NCI-H146 treated with DMSO at 0.1 percent for 48 hours (cell line): ENCODE data around the gene RTN4RL1.

ENCODE experiments used
- DNase-seq: peaks from one replicate; lab custom pipeline; 2025; ENCODE audit not compliant: unreplicated experiment; lab: John Stamatoyannopoulos, UW

RTN4RL1 gene

DNA sequence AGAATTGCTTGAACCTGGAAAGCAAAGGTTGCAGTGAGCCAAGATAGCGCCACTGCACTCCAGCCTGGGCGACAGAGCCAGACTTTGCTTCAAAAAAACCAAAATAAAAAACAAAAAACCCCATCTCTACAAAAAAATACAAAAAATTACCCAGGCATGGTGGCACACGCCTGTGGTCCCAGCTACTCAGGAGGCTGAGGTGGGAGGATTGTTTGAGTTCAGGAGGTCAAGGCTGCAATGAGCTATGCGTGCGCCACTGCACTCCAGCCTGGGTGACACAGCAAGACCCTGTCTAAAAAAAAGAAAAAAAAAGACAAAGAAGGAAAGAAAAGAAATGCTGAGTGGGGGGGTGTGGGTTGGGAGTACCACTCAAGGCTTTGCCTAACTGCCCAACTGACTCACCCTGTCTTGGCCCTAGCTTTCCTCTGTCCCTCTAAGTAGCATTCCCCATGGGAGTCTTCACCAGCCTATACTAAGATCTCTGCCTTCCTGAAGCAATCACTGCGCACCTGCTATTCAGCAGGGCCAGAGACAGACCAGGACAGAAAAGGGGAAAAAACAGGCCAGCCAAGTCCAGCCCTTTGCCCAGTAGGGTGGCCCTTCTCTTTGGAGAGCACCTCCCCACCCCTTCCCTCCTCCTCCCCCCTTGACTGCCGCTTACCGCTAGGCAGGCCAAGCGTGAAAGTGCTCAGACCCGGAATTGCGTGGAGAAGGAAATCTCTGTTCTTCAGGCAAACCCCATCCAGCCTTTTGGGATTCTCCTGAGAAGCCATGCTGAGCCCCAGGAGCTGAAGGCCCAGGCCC, 45.8 kb downstream of the RTN4RL1 start:
- DNase-seq, result no peak

DNA sequence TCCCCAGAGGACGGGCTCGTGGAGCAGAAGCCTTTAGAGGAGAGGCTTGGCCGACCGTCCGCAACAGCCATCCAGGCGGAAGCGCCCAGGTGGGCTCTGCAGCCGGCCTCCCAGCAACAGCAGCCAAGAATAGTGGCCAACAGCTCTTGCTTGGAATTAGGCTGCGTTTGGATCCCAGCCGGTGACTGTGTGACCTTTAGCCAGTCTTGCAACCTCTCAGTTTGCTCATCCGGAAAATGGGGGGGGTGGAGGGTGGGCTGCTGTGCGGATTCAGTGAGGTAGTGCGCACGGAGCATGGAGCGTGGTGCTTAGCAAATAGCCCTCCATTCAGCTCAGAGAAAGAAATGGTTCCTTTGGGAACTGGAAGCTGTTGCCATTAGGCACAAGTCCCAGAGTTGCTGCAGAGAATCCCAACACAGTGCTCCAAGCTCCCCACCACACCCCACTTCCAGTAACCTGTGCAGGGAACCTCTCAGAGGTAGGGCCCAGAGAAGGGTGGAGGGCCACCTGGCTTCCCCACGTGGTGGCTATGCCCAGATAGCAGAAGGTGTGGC, 46.7 kb downstream of the RTN4RL1 start:
- no peak for DNase-seq

DNA sequence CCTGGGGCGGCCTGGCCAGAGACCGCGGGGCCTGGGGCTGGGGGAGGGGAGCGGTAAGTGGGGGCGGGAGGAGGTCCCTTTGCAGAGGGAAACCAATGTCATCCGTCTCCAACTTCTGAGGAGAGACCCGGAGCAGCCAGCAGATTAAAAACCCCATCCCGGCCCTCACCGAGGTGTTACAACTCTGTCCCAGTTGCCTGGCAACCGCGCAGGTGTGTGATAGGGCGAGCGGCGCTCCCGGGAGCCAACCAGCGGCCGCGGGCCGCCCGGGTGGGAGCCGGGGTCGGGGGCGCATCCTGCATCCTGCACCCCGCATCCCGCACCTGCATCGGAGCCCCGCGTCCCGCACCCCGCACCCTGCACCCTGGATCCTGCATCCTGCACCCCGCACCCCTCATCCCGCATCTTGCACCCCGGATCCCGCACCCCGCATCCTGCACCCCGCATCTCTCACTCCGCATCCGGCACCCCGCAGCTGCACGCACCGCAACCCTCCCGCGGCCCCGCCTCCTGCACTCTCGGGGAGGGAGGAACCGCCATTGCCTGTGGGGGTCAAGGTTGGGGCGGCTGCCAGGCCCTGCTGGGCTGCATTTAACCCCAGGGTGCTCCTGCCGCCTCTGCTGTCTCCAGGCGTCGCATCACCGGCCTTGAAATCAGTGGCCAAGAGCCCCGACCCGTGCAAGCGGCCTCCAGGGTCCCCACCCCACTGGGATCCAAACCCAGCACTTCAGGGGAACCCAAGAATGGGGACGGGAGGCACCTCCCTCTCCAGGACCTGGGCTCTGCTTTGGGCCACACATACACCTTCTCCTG, 47.3 kb downstream of the RTN4RL1 start:
- DNase-seq, result no peak

DNA sequence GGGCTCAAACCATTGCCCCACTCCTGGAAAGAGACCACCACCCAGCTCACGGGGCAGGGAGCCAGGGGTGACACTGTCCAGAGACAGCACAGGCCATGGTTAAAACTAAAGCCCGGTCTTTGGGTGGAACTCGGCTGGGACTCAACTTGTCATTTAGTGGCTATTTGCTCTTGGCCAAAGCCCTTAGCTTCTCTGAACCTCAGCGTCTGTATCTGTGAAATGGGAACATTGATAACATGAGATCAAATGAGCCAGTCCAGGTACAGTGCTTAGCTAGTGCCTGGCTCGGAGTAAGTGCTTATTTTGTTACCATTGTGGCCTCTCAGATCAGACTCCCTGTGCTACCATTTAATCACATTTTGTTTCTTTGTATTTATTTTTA, 48.5 kb downstream of the RTN4RL1 start:
- DNase-seq, result no peak

DNA sequence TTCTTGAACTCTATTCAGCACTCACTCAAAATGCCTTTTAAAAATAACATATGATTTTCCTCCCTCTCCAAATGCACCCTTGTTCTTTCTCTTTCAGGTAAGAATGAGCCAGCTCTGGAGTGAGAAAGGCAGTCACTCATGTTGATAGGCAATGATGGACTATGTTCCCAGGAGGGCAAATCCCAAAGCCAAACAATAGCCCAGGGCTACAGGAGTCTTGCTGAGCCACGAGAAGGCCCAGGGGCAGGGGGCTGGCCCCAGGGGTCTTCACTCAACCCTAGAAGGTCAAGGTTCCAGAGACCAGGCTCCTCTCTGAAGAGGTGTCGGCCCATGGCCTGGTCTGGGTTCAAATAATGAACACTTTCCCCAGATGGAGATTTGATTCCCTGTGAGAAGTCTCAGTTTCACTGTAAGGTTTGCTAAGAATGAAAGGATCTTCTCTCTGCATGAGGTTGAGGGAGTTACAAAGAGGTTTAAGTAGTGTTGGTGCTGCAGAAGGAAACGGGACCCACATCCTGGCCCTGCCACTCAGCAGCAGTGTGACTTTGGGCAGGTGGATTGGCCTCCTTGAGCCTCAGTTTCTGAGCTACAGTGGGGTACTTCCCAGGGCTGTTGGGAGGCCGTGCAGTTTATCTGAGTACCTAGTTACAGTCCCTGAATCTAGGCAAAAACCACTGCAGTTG, 49.0 kb downstream of the RTN4RL1 start:
- DNase-seq, result no peak

GRCh38 chr17:1975573-1975972, 49.6 kb downstream of the RTN4RL1 start:
- no peak for DNase-seq

DNA sequence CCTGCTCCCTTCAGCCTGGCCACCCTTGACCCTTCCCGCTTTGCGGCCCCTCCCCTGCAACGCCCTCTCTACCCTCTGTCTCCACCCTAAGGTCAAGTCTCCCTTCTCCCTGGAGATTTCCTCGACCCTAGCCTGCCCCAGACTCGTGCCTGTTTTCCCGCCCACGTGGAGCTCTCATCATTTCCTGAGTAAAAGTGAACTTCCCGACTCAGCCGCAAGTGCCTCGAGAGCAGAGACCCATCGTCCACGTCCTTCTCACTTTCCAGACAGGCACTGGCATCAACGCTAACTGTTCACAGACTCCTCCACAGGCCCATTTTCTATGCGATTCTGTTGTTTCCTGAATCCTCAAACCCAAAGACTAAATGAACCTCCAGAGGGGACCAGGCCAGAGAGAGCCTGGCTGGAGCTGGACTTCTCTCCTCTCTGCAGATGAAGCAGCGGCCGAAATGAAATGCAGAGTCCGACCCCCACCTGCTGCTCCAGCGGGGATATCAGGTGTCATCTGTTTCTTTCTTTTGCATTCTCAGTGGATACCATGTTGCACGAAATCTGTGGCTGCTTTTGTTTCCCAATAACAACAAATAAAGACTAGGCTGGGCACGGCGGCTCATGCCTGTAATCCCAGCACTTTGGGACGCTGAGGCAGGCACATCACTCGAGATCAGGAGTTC, 52.5 kb downstream of the RTN4RL1 start:
- peak; percentile 25 for DNase-seq

- DNase-seq, result no peak
These were observed 54.2 kb downstream of the RTN4RL1 start for GRCh38 chr17:1970843-1971384.

DNA sequence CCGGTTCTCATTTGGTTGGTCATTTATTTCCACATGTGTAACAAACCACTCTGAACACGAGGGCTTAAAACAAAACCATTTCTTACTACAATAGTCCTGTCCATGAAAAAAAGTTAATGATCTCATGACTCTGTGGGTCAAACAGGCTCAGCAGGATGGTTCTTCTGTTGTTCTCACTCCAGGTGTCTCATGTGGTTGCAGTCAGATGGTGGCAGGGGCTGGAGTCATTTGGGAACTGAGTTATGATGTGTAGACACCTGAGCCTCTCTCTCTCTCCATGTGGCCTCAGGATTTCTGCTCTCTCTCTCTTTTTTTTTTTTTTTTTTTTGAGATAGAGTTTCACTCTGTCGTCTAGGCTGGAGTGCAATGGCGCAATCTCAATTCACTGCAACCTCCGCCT, 55.4 kb downstream of the RTN4RL1 start:
- no peak for DNase-seq

DNA sequence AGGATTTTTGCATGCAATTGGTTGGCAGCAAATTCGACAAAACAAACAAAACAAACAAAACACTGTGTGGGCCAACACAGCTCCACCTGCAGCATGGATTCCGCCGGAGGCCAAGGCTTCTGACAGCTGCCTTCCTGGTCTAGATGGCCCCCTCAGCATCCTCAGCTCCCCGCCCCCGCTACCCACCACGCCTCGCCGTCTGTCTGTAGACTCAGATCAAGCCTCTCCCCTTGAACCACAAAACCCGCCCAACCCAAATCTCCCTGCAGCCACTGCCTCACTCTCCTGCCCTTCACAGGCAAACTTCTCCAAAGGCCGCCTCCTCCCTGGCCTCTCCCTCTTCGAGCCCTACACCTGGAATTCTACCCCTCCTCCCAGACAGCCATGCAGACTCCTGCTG, 57.9 kb downstream of the RTN4RL1 start:
- DNase-seq, result peak; percentile 80

DNA sequence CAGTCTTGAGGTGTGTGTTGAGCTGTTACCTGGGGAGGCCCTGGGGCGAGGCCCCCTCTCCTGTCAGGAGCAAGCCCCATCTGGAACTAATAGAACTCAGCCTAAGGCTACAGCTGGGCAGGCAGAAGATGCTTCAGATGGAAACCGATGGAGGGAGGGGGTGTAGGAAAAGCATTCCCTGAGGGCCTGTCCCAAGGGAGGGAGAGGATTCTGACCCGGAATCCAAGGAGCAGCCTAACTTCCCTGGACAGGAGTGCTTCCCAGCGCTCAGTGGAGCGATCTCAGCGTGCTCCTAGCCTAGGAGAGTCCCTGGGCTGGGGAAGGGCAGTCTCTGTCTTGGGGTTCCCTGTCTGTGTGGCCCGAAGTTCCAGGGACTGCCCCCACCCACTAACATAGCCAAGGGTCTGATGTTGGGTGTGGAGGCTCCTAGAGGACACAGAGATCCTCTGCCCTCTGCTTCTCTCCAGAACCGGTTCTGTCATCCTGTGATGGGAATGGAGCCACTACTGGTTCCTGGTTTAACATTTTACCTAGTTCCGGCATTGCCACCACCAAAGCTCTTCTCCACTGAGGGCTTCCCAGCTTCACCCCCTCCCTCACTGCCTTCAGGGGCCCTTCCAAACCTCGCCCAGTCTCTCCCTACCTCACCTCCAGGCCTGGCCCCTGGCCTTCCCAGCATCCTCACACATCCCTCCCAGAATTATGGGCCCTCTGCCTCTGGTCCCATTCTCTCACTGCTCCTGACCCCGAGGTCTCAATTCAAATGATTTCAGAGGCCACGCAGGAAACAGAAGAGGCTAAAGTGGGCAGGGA, 58.7 kb downstream of the RTN4RL1 start:
- DNase-seq, result no peak

DNA sequence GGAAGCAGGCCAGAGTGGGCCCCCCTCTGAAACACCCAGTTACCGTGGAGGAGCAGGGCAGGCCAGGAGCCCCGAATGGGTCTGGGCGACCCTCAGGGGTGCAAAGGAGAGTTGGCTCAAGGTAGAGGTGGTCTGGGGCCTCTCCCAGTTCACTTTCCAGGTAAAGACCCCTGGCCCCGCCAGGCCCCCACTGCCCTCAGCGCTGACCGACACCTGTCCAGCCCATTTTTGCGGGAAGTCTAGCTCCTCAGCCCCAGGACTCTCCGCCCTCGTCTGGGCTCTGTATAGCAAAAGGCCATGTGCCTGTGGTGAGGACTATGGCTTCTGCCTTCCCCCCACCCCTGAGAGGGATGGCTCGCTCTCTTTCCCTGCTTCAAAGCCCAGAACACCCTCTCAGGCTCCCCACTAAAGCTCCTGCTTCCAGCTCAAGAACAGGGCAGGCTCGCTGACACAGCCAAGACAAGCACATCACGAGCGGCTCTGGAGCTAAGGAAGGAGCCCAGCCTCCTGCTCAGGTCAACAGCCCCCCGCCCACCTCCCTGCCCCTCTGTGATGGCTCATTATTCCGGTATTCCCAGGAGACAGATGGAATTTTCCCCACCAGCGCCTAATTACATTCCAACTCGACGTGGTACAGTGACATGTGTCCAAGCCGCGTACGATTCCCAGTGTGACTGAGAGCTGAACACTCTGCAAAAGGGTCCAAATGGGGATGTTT, 59.4 kb downstream of the RTN4RL1 start:
- DNase-seq, result no peak

DNA sequence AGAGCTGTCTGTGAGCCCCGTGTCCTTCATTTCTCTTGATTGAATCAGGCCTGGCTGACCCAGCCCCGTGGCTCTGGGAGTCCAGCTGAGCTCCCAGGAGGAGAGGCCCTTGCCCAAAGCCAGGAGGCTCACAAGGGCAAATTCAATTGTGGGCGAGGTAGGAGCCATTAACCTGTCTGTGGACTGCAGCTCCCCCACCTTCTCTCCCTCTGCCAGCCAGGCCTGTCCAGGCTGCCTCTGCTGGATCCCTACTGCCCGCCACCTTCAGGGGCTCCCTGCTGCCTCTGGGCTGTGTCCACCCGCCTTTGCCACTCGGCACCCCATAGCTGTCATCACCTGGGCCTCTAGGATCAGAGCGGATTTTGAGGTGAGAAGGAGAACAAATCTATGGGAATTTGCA, 61.9 kb downstream of the RTN4RL1 start:
- DNase-seq, result no peak

- DNase-seq, result peak; percentile 96
These were observed 63.9 kb downstream of the RTN4RL1 start for GRCh38 chr17:1961189-1961588.

DNA sequence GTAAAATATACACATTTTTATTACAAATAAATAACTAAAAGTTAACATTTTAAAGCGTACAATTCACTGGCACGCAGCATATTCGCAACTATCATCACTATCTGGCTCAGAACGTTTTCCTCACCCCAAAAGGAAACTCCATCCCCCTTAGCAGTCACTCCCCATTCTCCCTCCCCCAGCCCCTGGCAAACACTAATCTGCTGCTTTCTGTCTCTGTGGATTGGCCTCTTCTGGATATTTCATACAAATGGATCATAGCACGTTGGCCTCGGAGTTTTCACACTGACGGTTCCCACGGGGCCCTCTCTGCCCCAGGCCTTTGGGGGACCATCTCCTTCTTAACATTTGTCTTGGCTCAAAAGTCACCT, 64.6 kb downstream of the RTN4RL1 start:
- no peak for DNase-seq

DNA sequence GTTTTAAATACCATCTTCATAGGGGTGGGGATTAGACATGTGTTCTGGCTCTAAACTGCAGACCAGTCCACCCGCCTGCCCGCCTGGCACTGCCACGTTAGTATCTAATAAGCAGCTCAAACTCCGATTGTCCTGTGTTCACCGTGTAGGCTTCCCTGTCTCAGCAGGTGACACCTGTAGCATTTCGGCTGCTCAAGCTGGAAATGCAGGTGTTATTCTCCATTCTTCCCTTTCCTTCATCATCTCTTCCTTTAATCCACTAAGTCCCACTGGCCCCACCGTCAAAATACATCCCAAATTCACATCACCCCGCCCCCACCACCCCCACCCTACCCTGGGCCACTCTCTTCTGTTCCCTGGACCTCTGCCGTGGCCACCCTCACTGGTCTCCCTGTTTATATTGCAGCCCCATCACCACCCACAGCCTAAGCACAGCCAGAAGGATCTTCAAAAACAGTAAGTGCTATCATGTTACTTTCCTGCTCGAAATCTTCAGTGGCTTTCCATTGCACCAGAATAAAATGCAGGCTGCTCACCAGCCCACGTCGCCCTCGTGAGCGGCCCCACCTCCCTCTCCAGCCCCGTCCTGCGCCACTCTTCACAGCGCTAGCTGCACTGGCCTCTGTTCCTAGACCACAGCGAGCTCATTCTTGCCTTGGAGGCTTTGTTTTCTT, 65.1 kb downstream of the RTN4RL1 start:
- no peak for DNase-seq

DNA sequence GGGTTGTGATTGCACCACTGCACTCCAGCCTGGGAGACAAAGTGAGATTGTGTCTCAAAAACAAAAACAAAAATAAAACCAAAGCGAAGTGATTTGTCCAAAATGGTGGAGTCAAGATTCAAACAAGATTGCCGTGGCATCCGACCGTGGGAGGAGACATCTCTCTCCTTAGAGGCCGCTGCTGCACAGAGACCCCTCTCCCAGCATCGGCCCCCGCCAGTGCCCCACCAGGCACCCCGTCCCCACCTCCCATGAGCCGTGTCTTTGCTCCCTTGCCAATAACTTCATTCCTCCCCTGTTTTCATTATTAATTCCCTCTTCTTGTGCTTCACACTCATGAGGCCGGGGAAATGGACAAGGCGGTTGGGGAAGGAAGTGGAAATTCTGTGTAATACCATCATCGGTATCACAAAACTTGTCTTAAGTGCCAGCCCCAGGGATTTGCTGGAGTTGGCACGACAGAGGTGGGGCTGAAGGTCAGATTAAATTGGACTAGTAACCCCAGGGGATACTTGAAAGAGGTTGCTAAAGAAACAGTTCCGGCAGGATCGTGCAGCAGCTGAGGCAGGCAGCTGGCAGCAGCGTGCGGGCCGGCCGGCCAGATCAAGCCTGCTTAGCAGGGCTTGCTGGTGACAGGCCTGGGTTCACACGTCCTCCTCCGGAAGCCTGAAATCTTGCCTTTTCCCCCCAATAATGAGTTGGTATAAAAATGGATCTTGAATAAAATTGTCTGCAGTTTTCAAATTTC, 66.8 kb downstream of the RTN4RL1 start:
- DNase-seq, result no peak

- DNase-seq, result no peak
These were observed 68.1 kb downstream of the RTN4RL1 start for GRCh38 chr17:1957037-1957436.
